ENCODE results near the gene CAPN12.
"Not testable (repeated sequence)": the region's sequence is repeated elsewhere in the genome, so short reads cannot be mapped to it uniquely, and the experiment has no call there.

The CAPN12 gene

DNA sequence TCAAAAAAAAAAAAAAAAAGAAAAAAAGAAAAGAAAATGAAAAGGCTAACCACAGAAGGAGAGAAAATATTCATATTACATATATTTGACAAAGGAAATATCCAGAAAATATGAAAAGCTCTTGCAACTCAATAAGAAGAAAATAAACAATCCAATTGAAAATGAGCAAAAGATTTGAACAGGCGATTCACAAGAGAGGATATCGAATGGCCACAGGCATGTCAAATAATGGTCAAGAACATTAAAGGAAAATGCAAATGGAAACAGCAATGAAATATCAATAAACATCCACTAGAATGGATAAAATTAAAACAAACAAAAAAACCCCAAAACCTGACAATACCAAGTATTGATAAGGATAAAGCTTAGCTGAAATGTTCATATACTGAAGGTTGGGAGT is 20.9 kb upstream of the CAPN12 start:
- DNase-seq (ENCODE audit: low spot score in 2 of 2), result no peak
- no peak for ATAC-seq (replicated peaks; ENCODE audit: extremely low read depth, poor library complexity, severe bottlenecking)
- Mint-ChIP-seq H3K4me3 (no peak overlapping the region), H3K36me3 (ENCODE audit: insufficient read depth) (peaks cover 4% of the 10 kb centered on the region), H3K27ac (ENCODE audit: low read depth) (no peak overlapping the region), H3K9me3 (no peaks in the 10 kb centered on the region), H3K27me3 (no peaks in the 10 kb centered on the region), H3K4me1 (peaks cover 6% of the 10 kb centered on the region)

- no peak for ATAC-seq (replicated peaks; ENCODE audit: extremely low read depth, poor library complexity, severe bottlenecking)
- peaks cover 6% of the 10 kb centered on the region for H3K4me1 Mint-ChIP-seq
- no peaks in the 10 kb centered on the region for H3K27me3 Mint-ChIP-seq
- H3K9me3 Mint-ChIP-seq, result no peaks in the 10 kb centered on the region
- no peak for DNase-seq (ENCODE audit: low spot score in 2 of 2)
- H3K4me3 Mint-ChIP-seq, result no peak overlapping the region
- H3K27ac Mint-ChIP-seq (ENCODE audit: low read depth), result no peak overlapping the region
- H3K36me3 Mint-ChIP-seq (ENCODE audit: insufficient read depth), result peaks cover 4% of the 10 kb centered on the region
Observed at GRCh38 chr19:38763795-38764220, 19.5 kb upstream of the CAPN12 start.

DNA sequence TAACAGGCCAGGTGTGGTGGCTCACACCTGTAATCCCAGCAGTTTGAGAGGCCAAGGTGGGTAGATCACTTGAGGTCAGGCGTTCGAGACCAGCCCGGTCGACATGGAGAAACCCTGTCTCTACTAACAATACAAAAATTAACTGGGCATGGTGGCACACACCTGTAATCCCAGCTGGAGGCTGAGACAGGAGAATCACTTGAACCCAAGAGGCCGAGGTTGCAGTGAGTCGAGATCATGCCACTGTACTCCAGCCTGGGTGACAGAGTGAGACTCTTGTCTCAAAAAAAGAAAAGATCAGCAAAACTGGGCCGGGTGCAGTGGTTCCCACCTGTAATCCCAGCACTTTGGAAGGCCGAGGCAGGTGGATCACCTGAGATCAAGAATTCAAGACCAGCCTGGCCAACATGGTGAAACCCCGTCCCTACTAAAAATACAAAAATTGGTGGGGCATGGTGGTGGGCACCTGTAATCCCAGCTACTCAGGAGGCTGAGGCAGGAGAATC is 17.7 kb upstream of the CAPN12 start:
- not testable (repeated sequence) for H3K4me1 Mint-ChIP-seq; H3K4me3 Mint-ChIP-seq; H3K9me3 Mint-ChIP-seq; H3K27ac Mint-ChIP-seq (ENCODE audit: low read depth); ATAC-seq (replicated peaks; ENCODE audit: extremely low read depth, poor library complexity, severe bottlenecking); DNase-seq (ENCODE audit: low spot score in 2 of 2); H3K27me3 Mint-ChIP-seq; H3K36me3 Mint-ChIP-seq (ENCODE audit: insufficient read depth)

- not testable (repeated sequence) for H3K4me3 Mint-ChIP-seq; H3K27ac Mint-ChIP-seq (ENCODE audit: low read depth); H3K27me3 Mint-ChIP-seq
Observed at GRCh38 chr19:38760805-38761517, 16.7 kb upstream of the CAPN12 start.

GRCh38 chr19:38759590-38760003 is 15.3 kb upstream of the CAPN12 start:
- DNase-seq (ENCODE audit: low spot score in 2 of 2) (no peak), ATAC-seq (replicated peaks; ENCODE audit: extremely low read depth, poor library complexity, severe bottlenecking) (no peak)
- H3K36me3 Mint-ChIP-seq (ENCODE audit: insufficient read depth), result peaks cover 2% of the 10 kb centered on the region
- H3K27ac Mint-ChIP-seq (ENCODE audit: low read depth), result no peak overlapping the region
- no peaks in the 10 kb centered on the region for H3K9me3 Mint-ChIP-seq
- H3K4me1 Mint-ChIP-seq, result peaks cover 6% of the 10 kb centered on the region
- H3K27me3 Mint-ChIP-seq, result no peaks in the 10 kb centered on the region
- H3K4me3 Mint-ChIP-seq, result no peak overlapping the region

More at GRCh38 chr19:38760805-38761517, 16.7 kb upstream of the CAPN12 start:
- not testable (repeated sequence) for H3K9me3 Mint-ChIP-seq; H3K36me3 Mint-ChIP-seq (ENCODE audit: insufficient read depth); H3K4me1 Mint-ChIP-seq; DNase-seq (ENCODE audit: low spot score in 2 of 2); ATAC-seq (replicated peaks; ENCODE audit: extremely low read depth, poor library complexity, severe bottlenecking)

DNA sequence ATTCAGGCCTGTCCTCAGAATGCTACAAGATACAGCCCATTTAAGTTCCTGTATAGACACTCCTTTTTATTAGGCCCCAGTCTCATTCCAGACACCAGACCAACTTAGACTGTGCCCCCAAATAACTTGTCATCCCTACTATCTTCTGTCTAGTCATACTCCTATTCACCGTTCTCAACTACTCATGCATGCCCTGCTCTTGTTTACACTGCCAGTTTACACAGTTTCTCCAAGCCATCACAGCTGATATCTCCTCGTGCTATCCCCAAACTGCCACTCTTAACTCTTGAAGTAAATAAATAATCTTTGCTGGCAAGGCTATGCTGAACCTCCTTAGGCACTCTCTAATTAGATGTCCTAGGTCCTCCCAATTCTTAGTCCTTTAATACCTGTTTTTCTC is 9.9 kb upstream of the CAPN12 start:
- not testable (repeated sequence) for ATAC-seq (replicated peaks; ENCODE audit: extremely low read depth, poor library complexity, severe bottlenecking); H3K4me3 Mint-ChIP-seq

GRCh38 chr19:38753783-38754182 is 9.5 kb upstream of the CAPN12 start:
- H3K9me3 Mint-ChIP-seq; H3K36me3 Mint-ChIP-seq (ENCODE audit: insufficient read depth); H3K27me3 Mint-ChIP-seq; ATAC-seq (replicated peaks; ENCODE audit: extremely low read depth, poor library complexity, severe bottlenecking); DNase-seq (ENCODE audit: low spot score in 2 of 2); H3K4me1 Mint-ChIP-seq; H3K4me3 Mint-ChIP-seq; H3K27ac Mint-ChIP-seq (ENCODE audit: low read depth): not testable (repeated sequence)

More for the DNA sequence above, 9.9 kb upstream of the CAPN12 start:
- not testable (repeated sequence) for H3K36me3 Mint-ChIP-seq (ENCODE audit: insufficient read depth); H3K4me1 Mint-ChIP-seq; H3K9me3 Mint-ChIP-seq; DNase-seq (ENCODE audit: low spot score in 2 of 2); H3K27ac Mint-ChIP-seq (ENCODE audit: low read depth); H3K27me3 Mint-ChIP-seq

- DNase-seq (ENCODE audit: low spot score in 2 of 2) (no peak), ATAC-seq (replicated peaks; ENCODE audit: extremely low read depth, poor library complexity, severe bottlenecking) (no peak)
- no peaks in the 10 kb centered on the region for H3K4me1 Mint-ChIP-seq
- no peak overlapping the region for H3K4me3 Mint-ChIP-seq
- no peaks in the 10 kb centered on the region for H3K9me3 Mint-ChIP-seq
- no peaks in the 10 kb centered on the region for H3K27me3 Mint-ChIP-seq
- H3K27ac Mint-ChIP-seq (ENCODE audit: low read depth), result no peak overlapping the region
- H3K36me3 Mint-ChIP-seq (ENCODE audit: insufficient read depth), result no peaks in the 10 kb centered on the region
Observed at GRCh38 chr19:38745316-38745715, 1.0 kb upstream of the CAPN12 start.

DNA sequence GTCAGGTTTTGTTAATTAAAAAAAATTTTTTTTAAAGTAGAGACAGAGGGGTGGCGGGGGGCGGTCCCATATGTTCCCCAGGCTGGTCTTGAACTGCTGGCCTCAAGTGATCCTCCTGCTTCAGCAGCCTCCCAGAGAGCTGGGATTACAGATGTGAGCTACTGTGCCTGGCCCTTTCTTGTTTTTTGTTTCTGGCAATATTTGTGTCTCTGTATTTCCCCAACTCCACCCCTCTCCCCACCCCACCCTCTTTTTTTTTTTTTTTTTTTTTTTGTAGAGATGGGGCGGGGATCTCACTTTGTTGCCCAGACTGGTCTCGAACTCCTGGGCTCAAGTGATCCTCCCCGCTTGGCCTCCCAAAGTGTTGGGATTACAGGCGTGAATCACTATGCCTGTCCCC is 600 bp upstream of the CAPN12 start:
- H3K27me3 Mint-ChIP-seq, result no peaks in the 10 kb centered on the region
- no peak for DNase-seq (ENCODE audit: low spot score in 2 of 2)
- H3K4me1 Mint-ChIP-seq, result peaks cover 2% of the 10 kb centered on the region
- ATAC-seq (replicated peaks; ENCODE audit: extremely low read depth, poor library complexity, severe bottlenecking), result no peak
- H3K27ac Mint-ChIP-seq (ENCODE audit: low read depth), result no peak overlapping the region
- no peak overlapping the region for H3K4me3 Mint-ChIP-seq
- no peaks in the 10 kb centered on the region for H3K9me3 Mint-ChIP-seq
- peaks cover under 1% of the 10 kb centered on the region for H3K36me3 Mint-ChIP-seq (ENCODE audit: insufficient read depth)

- H3K4me1 Mint-ChIP-seq, result peaks cover 14% of the 10 kb centered on the region
- no peaks in the 10 kb centered on the region for H3K27me3 Mint-ChIP-seq
- no peak for DNase-seq (ENCODE audit: low spot score in 2 of 2)
- H3K27ac Mint-ChIP-seq (ENCODE audit: low read depth), result no peak overlapping the region
- no peak for ATAC-seq (replicated peaks; ENCODE audit: extremely low read depth, poor library complexity, severe bottlenecking)
- no peak overlapping the region for H3K4me3 Mint-ChIP-seq
- peaks cover 1% of the 10 kb centered on the region for H3K36me3 Mint-ChIP-seq (ENCODE audit: insufficient read depth)
- H3K9me3 Mint-ChIP-seq, result no peaks in the 10 kb centered on the region
Observed at GRCh38 chr19:38743394-38744297, 628 bp downstream of the CAPN12 start.

DNA sequence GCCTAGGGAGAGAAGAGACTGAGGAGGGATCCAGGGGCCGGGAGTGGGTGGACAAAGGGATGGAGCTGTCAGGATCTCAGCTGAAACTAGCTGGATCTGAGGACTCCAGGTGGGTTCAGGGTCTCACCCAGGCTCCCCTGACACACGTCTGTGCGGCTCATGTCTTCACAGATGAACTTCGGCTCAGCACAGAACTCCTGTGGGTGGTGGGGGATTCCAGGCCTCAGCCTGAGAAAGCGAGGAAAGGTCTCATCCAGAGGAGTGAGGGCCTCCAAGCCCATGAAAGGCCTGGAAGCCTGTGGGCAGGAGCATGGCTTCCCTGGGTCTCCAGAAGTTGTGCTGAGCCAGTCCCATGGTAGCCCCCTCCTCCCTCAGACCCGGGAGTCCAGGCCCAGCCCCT is 1.4 kb downstream of the CAPN12 start:
- DNase-seq (ENCODE audit: low spot score in 2 of 2) (no peak), ATAC-seq (replicated peaks; ENCODE audit: extremely low read depth, poor library complexity, severe bottlenecking) (no peak)
- no peak overlapping the region for H3K4me3 Mint-ChIP-seq
- peaks cover 20% of the 10 kb centered on the region for H3K4me1 Mint-ChIP-seq
- H3K27me3 Mint-ChIP-seq, result no peaks in the 10 kb centered on the region
- H3K9me3 Mint-ChIP-seq, result no peaks in the 10 kb centered on the region
- H3K27ac Mint-ChIP-seq (ENCODE audit: low read depth), result peak overlapping the region; percentile 38
- H3K36me3 Mint-ChIP-seq (ENCODE audit: insufficient read depth), result peaks cover 3% of the 10 kb centered on the region

DNA sequence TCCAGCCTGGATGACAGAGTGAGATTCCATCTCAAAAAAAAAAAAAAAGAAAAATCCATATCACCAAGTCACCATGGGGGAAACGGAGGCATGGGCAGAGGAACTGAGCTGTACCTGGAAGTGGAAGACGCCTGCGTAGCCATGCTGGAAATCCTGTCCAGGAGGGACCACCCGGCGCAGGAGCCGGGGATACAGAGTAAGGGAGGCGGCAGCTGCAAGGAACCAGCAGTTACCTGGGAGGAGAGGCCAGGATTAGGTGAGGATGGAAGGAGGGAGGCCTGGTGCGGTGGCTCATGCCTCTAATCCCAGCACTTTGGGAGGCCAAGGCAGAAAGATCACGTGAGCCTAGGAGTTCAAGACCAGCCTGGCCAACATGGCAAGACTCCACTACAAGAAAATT is 2.0 kb downstream of the CAPN12 start:
- Mint-ChIP-seq H3K4me1 (peaks cover 25% of the 10 kb centered on the region), H3K27ac (ENCODE audit: low read depth) (peak overlapping the region; percentile 38), H3K9me3 (no peaks in the 10 kb centered on the region), H3K27me3 (no peaks in the 10 kb centered on the region), H3K4me3 (no peak overlapping the region), H3K36me3 (ENCODE audit: insufficient read depth) (peaks cover 7% of the 10 kb centered on the region)
- no peak for DNase-seq (ENCODE audit: low spot score in 2 of 2)
- no peak for ATAC-seq (replicated peaks; ENCODE audit: extremely low read depth, poor library complexity, severe bottlenecking)

DNA sequence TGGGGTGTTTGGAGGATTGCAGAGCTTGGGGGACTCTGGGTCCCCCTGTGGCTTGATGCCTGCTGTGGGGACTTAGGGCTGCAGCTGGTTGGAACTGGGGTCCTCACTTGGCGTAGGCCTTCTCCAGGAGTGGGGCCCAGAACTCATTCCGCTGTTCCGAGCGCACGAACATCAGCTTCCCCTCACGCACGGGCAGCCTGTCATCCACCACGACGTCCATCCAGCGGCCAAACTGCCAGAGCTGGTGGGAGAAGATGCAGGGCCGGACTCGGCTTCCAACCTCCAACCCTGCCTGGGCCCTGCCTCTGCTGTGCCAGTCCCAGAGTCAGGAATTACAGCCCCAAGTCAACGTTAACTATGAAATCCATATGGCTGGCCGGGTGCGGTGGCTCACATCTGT is 2.6 kb downstream of the CAPN12 start:
- Mint-ChIP-seq H3K27me3 (no peaks in the 10 kb centered on the region), H3K4me1 (peaks cover 25% of the 10 kb centered on the region), H3K4me3 (no peak overlapping the region), H3K36me3 (ENCODE audit: insufficient read depth) (peaks cover 7% of the 10 kb centered on the region), H3K9me3 (no peaks in the 10 kb centered on the region), H3K27ac (ENCODE audit: low read depth) (no peak overlapping the region)
- DNase-seq (ENCODE audit: low spot score in 2 of 2) (no peak), ATAC-seq (replicated peaks; ENCODE audit: extremely low read depth, poor library complexity, severe bottlenecking) (no peak)

Data from central memory CD8-positive, alpha-beta T cell (primary cell).